ENCODE measurements around the gene ZDHHC3.

- no peak for TF ChIP-seq RFX5 (IDR thresholded peaks at IDR 0.05; ENCODE audit: low read length)
- TF ChIP-seq ELF1 (IDR thresholded peaks at IDR 0.05) = no peak
- TF ChIP-seq CTCF (IDR thresholded peaks at IDR 0.05) = no peak
- no peak for TF ChIP-seq REST (IDR thresholded peaks at IDR 0.05; ENCODE audit: low read depth, low read length)
- no peak for TF ChIP-seq EP300 (IDR thresholded peaks at IDR 0.05; ENCODE audit: borderline replicate concordance in 1 of 2, low read depth in 1 of 2, low read length in 1 of 2)
- TF ChIP-seq POLR2AphosphoS5 (IDR thresholded peaks at IDR 0.05; ENCODE audit: low read depth, low read length) = no peak
These were observed 7.5 kb upstream of the ZDHHC3 start for GRCh38 chr3:44983484-44983941.
